NCI-H1105 treated with DMSO at 0.1 percent for 48 hours (cell line): ENCODE measurements around the gene ATXN1.

ENCODE experiments used
- DNase-seq: peaks from one replicate; lab custom pipeline; 2025; lab: John Stamatoyannopoulos, UW

The ATXN1 gene

DNA sequence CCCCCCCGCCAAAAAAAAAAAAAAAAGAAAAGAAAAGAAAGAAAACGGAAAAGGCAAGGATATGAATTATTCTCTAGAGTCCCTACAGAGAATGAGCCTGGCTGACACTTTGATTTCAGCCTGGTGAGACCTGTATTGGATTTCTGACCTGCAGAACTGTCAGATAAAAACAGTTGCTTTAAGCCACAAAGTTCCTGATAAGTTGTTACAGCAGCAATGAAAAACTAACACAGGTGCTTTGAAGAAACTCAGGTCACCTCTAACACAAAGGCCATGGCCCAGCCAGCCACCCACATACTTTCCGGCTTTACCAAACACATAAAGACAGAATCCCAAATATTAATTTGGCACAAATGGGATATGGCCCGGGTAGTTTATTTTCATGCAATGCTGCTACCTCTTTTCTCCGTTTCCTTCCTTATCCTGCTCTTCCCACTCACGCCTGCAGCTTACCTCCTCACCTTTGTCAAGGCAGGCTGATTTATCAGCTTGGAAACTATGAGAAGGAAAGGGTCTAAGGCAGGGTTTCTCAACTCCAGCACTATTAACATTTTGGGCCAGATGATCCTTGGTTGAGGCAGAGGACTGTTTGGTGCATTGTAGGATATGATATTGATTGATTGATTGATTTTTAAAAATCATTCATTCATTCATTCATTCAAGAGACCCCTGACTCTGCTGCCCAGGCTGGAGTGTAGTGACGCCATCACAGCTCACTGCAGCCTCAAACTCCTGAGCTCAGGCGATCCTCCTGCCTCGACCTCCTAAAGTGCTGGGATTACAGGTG lies 88.1 kb downstream of the ATXN1 start:
- DNase-seq: no peak

GRCh38 chr6:16671302-16672289 lies 89.7 kb downstream of the ATXN1 start:
- no peak for DNase-seq

DNA sequence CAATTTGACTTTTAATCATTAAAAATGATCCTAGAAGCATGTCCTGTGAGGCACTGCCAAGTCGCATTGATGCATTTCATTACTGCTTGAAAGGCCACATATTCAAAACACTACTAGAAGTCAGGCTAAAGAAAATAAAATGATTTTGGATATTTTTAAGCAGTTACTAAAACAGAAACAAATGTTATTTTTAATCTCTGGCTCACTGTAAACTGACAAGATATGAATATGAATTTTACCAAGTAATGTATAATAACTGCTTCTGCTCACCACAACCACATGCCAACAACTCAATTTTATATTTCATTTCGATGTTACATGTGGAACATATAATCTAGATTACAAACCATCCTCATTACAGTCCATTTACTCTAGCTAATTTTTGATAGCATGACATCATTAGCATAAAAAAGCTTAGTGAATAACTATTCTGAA lies 90.6 kb downstream of the ATXN1 start:
- no peak for DNase-seq

GRCh38 chr6:16670183-16670582 lies 91.1 kb downstream of the ATXN1 start:
- DNase-seq: no peak

- no peak for DNase-seq
Measured at GRCh38 chr6:16669227-16669626, 92.0 kb downstream of the ATXN1 start.

GRCh38 chr6:16667509-16667908 lies 93.8 kb downstream of the ATXN1 start:
- no peak for DNase-seq

GRCh38 chr6:16665992-16666391 lies 95.3 kb downstream of the ATXN1 start:
- DNase-seq: no peak

DNA sequence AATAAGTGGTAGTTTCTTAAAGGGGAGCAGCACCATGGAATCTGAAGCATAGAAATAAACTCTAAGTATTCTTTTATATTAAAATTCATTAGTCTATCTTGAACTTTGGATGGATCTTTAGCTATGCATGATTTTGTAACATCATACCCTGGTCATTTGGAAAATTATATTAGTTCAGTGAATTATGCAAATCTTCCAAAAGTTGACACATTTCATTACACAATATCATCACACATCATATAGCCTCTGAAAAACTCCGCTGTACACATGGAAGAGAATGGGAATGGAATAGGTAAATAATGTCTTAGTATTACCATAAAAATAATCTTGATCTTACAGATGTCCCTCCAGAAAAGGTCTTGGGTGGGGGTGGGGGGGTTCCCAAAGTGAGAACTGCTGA lies 96.1 kb downstream of the ATXN1 start:
- DNase-seq: no peak

GRCh38 chr6:16663901-16664300 lies 97.4 kb downstream of the ATXN1 start:
- DNase-seq: no peak

- DNase-seq: no peak
Measured at GRCh38 chr6:16660157-16660497, 101.1 kb downstream of the ATXN1 start.

DNA sequence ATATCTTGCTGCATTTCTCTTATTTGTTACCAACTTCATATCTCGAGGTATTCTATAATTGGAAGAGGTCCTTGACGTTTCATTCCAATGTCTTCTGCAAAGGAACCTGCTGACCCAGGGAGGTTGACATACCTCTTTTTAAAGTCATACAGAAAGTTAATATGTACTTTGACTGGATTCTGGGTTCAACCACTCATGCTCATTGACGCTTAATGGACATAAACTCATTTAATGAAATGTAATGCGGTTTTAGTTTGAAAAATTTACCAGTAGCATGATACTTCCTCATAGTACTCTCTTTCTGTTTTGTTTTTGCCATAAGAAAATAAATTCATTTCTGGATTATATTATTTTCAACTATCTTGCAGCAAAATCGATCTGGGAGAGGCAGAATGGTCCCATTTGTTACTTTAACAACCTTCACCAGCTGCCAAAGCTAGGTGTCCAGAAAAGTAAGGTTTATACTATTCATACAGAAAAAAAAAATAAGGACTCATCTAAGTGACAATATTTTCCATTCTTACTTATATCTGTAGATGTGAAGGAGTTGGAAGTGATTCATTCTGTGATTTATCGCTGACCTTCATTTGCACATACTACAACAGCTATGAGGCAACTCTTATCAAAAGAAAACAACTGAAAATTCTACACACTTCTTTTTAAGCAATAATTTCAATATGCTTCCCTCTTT lies 101.6 kb downstream of the ATXN1 start:
- no peak for DNase-seq

DNA sequence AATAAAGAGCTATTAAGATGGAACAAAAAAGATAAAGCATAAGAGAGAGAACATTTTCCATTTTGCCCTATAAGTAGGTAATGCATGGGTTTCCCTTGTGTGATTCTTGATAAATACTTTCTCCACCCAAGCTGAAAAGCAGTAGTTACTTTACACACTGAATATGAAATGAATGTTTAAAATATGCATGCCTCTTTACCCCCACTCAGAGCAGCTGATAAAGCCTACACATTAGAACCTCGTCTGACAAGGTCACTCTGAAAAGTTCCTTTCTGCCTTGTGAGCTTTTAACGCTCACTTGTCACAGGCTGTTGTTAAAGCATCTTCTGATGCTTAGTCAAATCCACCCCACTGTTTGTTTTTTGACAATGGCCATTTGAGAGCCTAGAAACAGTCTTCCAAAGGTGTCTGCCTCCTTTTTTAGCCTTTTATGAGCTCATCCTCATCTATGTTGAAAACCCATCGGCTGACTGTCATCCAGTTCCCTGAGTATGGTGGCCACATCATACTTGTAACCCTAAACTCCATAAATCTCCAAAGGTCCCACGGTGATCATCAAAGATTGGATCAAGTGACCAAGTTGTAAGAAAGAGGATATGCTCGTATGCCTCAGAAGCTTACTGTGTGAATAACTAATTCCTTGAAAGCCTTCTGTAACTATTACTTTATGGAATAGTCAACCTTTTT lies 102.8 kb downstream of the ATXN1 start:
- no peak for DNase-seq

DNA sequence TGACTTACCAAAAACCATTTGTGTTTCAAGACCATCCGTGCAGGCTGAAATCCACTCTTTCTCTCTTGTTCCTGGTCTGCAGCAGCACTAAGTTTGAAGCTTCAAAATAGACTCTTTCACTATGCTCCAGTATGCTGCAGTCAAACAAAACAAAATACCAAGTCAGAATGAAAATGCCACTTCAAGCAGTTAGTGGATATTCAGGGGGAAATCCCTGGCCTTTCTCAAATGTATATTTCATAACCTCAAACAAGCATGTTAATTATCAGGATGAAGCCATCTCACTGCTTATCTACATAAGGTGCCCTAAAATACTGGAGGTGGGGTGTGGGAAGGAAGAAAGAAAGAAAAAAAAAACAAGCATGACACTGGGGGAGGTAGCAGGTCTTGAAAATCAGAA lies 103.5 kb downstream of the ATXN1 start:
- DNase-seq: no peak

- no peak for DNase-seq
Measured at GRCh38 chr6:16656451-16656850, 104.8 kb downstream of the ATXN1 start.

GRCh38 chr6:16654701-16655100 lies 106.6 kb downstream of the ATXN1 start:
- DNase-seq: no peak

DNA sequence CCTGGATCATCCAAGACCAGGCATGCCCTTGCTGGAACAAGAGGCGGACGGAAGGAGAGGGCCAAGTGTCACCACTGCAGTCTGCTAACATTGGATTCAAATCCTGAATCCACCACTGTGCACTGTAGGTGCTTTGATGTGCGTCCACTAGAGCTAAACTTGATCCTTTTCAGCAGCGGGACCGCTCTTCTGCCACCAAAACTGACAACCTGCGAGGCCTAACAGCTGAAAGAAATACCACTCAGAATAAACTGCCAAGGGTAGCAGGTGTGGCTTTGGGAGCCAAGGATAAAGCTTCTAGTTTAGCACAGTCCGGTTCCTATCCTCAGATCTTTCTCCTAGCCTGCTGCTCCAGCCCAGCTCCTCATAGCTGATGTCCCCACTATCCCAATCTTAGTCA lies 108.0 kb downstream of the ATXN1 start:
- DNase-seq: no peak

DNA sequence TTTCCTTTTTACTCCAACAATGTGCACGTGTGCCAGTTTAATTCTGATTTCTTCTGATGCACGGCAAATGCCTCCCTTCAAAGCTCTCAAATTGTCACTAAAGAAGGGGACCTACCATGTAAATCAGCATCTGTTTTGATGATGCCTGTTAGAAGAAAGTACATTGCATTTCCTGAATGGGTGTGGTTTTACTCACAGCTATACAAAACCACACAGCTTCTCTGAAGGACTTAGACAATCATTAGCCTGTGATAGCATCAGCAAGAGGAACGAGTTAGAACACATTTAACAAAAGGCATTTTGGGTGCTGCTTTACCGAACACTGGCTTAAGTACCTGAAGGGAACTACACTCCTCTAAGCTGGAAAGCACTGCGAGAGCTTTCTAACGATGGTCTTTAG lies 109.4 kb downstream of the ATXN1 start:
- DNase-seq: no peak

- DNase-seq: no peak
Measured at GRCh38 chr6:16649890-16650289, 111.4 kb downstream of the ATXN1 start.

- DNase-seq: no peak
Measured at GRCh38 chr6:16649241-16649640, 112.0 kb downstream of the ATXN1 start.

- DNase-seq: no peak
Measured at GRCh38 chr6:16648003-16648402, 113.3 kb downstream of the ATXN1 start.

- DNase-seq: no peak
Measured at GRCh38 chr6:16647422-16647821, 113.8 kb downstream of the ATXN1 start.
